HEK293T (cell line): ENCODE data around the gene GABRB1.

Experiments used
- BHLHE40 ChIP-seq: fragments of 450-650 bp; IDR thresholded peaks from 2 replicates; pipeline ENCODE4 v1.6.1; 2016; ENCODE audit warnings: mild to moderate bottlenecking, moderate library complexity, borderline replicate concordance
- CTBP1 ChIP-seq: fragments of 450-650 bp; IDR thresholded peaks from 2 replicates; pipeline ENCODE4 v1.6.1; 2016; ENCODE audit warnings: borderline replicate concordance
- FOXA1 ChIP-seq: fragments of 450-650 bp; IDR thresholded peaks from 2 replicates; pipeline ENCODE4 v1.6.1; 2016; ENCODE audit warnings: mild to moderate bottlenecking
- FOXM1 ChIP-seq: fragments of 450-650 bp; IDR thresholded peaks from 2 replicates; pipeline ENCODE4 v1.6.1; 2017; ENCODE audit warnings: mild to moderate bottlenecking, borderline replicate concordance
- HDGF ChIP-seq: fragments of 450-650 bp; IDR thresholded peaks from 2 replicates; pipeline ENCODE4 v1.6.1; 2017; ENCODE audit warnings: antibody characterized with exemption, borderline replicate concordance
- LEF1 ChIP-seq: fragments of 450-650 bp; IDR thresholded peaks from 2 replicates; pipeline ENCODE4 v1.6.1; 2017; ENCODE audit warnings: mild to moderate bottlenecking, borderline replicate concordance
- SP1 ChIP-seq: fragments of 450-650 bp; IDR thresholded peaks from 2 replicates; pipeline ENCODE4 v1.6.1; 2017
- SUZ12 ChIP-seq: fragments of 450-650 bp; IDR thresholded peaks from 2 replicates; pipeline ENCODE4 v1.6.1; 2016; ENCODE audit warnings: mild to moderate bottlenecking
- TARDBP ChIP-seq: fragments of 450-650 bp; IDR thresholded peaks from 2 replicates; pipeline ENCODE4 v1.6.1; 2016

GRCh38 chr4:47217884-47218283, 186.5 kb downstream of the GABRB1 start:
- TF ChIP-seq HDGF (no peak), BHLHE40 (no peak), CTBP1 (no peak), FOXM1 (no peak), SP1 (no peak), TARDBP (no peak), LEF1 (no peak), SUZ12 (no peak), FOXA1 (no peak)
